Nephron progenitor cell (in vitro differentiated cells): Measurements from ENCODE around the gene SH3BP5.

Experiments
- DNase-seq: peaks from one replicate; pipeline ENCODE4 v3.0.0; 2021
- H3K27ac Mint-ChIP-seq: 2 replicates; pipeline ENCODE4 v1.8.0; 2021; ENCODE audit warnings: mild to moderate bottlenecking, moderate library complexity, mixed read lengths
- H3K27me3 Mint-ChIP-seq: 2 replicates; pipeline ENCODE4 v1.8.0; 2021; ENCODE audit warnings: mild to moderate bottlenecking, low read depth, mixed read lengths; ENCODE audit not compliant: poor library complexity
- H3K36me3 Mint-ChIP-seq: 2 replicates; pipeline ENCODE4 v1.8.0; 2021; ENCODE audit warnings: low read depth, mixed read lengths
- H3K4me1 Mint-ChIP-seq: 2 replicates; pipeline ENCODE4 v1.8.0; 2021; ENCODE audit warnings: mixed read lengths
- H3K4me3 Mint-ChIP-seq: 2 replicates; pipeline ENCODE4 v1.8.0; 2021; ENCODE audit warnings: mild to moderate bottlenecking, moderate library complexity, mixed read lengths
- H3K9me3 Mint-ChIP-seq: 2 replicates; pipeline ENCODE4 v1.8.0; 2021; ENCODE audit warnings: mild to moderate bottlenecking, moderate library complexity, mixed read lengths
- CTCF ChIP-seq: fragments of 200-600 bp; sonication (generic); IDR thresholded peaks from 2 replicates; pipeline ENCODE4 v1.5.0; 2021; ENCODE audit warnings: antibody characterized with exemption

SH3BP5 gene

DNA sequence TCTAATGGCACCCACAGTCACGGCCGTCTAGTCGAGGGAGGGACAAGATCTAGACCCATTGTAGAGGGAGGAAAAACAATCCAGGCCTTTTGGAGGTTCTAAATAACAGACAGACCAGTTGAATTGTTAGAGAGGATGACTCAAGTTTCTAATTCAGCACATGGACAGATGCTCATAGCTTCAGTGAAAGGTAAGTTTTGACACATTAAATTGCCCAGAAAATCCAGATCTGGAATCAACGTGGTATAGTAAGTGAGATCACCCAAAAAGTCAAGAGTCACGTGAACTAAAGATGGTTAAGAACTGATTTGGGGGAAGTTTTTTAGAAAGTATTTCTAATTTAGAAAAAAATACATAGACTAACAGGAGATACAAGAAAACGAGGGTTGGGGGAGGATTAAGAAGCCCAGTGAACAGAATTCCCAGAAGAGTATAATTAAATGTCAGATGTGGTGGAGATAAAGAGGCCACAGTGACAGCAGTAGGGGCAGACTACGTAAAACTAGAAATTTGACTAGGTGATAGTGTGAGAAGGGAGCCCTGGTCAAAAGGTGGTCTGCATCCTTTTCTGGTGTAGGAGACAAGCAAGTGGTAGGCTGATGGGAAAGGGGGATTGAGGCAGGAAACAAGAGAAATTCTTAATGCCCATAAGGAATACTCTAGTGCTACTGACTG is 79.2 kb downstream of the SH3BP5 start:
- Mint-ChIP-seq H3K9me3 (no peaks in the 10 kb centered on the region), H3K4me1 (no peaks in the 10 kb centered on the region), H3K27ac (peak overlapping the region; percentile 79), H3K36me3 (peaks cover 67% of the 10 kb centered on the region), H3K27me3 (no peaks in the 10 kb centered on the region), H3K4me3 (no peak overlapping the region)
- no peak for TF ChIP-seq CTCF
- no peak for DNase-seq

GRCh38 chr3:15246186-15246585 is 86.2 kb downstream of the SH3BP5 start:
- DNase-seq = no peak
- Mint-ChIP-seq H3K4me1 (no peaks in the 10 kb centered on the region), H3K36me3 (peaks cover 58% of the 10 kb centered on the region), H3K27ac (no peak overlapping the region), H3K4me3 (no peak overlapping the region), H3K27me3 (no peaks in the 10 kb centered on the region), H3K9me3 (no peaks in the 10 kb centered on the region)
- no peak for TF ChIP-seq CTCF

DNA sequence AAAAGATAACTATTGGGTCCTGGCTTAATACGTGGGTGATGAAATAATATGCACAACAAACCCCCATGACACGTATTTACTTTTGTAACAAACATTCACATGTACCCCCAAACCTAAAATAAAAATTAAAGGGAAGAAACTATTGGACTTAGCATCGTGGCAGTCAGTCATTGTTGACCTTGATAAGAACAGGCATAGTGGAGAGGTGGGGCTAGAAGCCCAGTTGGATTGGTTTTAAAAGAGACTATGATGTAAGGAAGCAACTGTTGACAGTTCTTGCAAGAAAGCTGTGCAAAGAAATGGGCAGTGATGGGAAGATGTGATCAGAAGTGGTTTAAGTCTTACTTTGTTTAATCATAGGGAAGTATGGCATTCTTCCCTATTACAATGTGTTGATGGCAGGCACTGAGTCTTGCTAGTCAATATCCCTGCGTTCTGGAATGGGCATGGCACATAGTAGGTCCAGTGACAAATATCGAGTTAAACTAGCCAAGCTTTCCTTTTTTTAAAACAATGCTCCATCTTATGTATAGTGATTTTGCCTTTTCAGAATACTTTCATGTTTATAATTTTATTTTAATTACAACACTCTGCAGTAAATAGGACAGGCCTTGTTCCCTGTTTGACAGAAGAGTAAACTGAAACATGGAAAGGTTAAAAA is 88.4 kb downstream of the SH3BP5 start:
- Mint-ChIP-seq H3K4me3 (no peak overlapping the region), H3K27me3 (no peaks in the 10 kb centered on the region), H3K27ac (no peak overlapping the region), H3K36me3 (peaks cover 51% of the 10 kb centered on the region), H3K9me3 (no peaks in the 10 kb centered on the region), H3K4me1 (no peaks in the 10 kb centered on the region)
- no peak for TF ChIP-seq CTCF
- DNase-seq = no peak

- peak; percentile 17 for DNase-seq
- peak; percentile 15 for TF ChIP-seq CTCF
- Mint-ChIP-seq H3K36me3 (peaks cover 46% of the 10 kb centered on the region), H3K9me3 (no peaks in the 10 kb centered on the region), H3K27me3 (no peaks in the 10 kb centered on the region), H3K27ac (no peak overlapping the region), H3K4me1 (no peaks in the 10 kb centered on the region), H3K4me3 (no peak overlapping the region)
These were observed 91.0 kb downstream of the SH3BP5 start for GRCh38 chr3:15241341-15241740.

DNA sequence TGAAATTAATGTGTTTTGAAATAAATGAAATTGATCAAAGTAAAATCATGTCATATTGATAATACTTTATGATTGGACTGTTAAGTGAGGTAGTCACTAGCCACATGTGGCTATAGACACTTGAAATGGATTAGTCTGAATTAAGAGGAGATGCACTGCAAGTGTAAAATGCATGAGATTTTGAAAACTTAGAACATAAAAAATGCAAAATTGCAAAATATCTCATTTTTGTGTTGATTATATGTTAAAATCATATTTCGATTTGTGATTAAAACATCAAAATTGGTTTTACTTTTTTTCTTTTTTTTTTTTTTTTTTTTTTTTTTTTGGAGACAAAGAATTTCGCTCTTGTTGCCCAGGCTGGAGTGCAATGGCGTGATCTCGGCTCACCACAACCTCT is 103.1 kb downstream of the SH3BP5 start:
- DNase-seq = no peak
- Mint-ChIP-seq H3K9me3 (no peaks in the 10 kb centered on the region), H3K36me3 (peaks cover 36% of the 10 kb centered on the region), H3K4me1 (no peaks in the 10 kb centered on the region), H3K4me3 (no peak overlapping the region), H3K27ac (no peak overlapping the region), H3K27me3 (peaks cover 4% of the 10 kb centered on the region)
- TF ChIP-seq CTCF = no peak

- Mint-ChIP-seq H3K4me1 (no peaks in the 10 kb centered on the region), H3K4me3 (no peak overlapping the region), H3K27me3 (no peaks in the 10 kb centered on the region), H3K36me3 (peaks cover 29% of the 10 kb centered on the region), H3K9me3 (no peaks in the 10 kb centered on the region), H3K27ac (peak overlapping the region; percentile 73)
- TF ChIP-seq CTCF = no peak
- DNase-seq = no peak
These were observed 104.2 kb downstream of the SH3BP5 start for GRCh38 chr3:15228147-15228546.
